HFF-Myc (cell line): ENCODE results near the gene SCRG1.

Experiments
- DNase-seq: peaks from one replicate; pipeline ENCODE4 v3.0.0-alpha.2; 2011; ENCODE audit warnings: low read depth; ENCODE audit errors: extremely low read depth
- H3K4me3 ChIP-seq: replicated peaks from 2 replicates; pipeline ENCODE4 v1.5.1; 2011; ENCODE audit warnings: low read depth, mild to moderate bottlenecking, control low read depth, low read length
- CTCF ChIP-seq: IDR thresholded peaks from 2 replicates; pipeline ENCODE4 v1.5.1; 2012; ENCODE audit warnings: mild to moderate bottlenecking, low read depth, low read length, control low read depth; ENCODE audit errors: missing control alignments

The SCRG1 gene

GRCh38 chr4:173398779-173399415 is at the start of gene SCRG1:
SCRG1 (minus strand) TSS chr4:173399116; CDS start chr4:173391414, 7,702 bp downstream.
- H3K4me3 ChIP-seq = no peak within 1 kb of the TSS
- TF ChIP-seq CTCF = no peak
- DNase-seq = no peak

GRCh38 chr4:173448103-173448502 is 49.2 kb upstream of the SCRG1 start:
- TF ChIP-seq CTCF = no peak
- peak; percentile 44 for DNase-seq
- H3K4me3 ChIP-seq = no peak overlapping the region

- H3K4me3 ChIP-seq = no peak overlapping the region
- TF ChIP-seq CTCF = no peak
- no peak for DNase-seq
Observed at GRCh38 chr4:173446416-173446815, 47.5 kb upstream of the SCRG1 start.

GRCh38 chr4:173443121-173443520 is 44.2 kb upstream of the SCRG1 start:
- no peak for TF ChIP-seq CTCF
- H3K4me3 ChIP-seq = no peak overlapping the region
- no peak for DNase-seq

GRCh38 chr4:173442223-173442932 is 43.5 kb upstream of the SCRG1 start:
- H3K4me3 ChIP-seq = no peak overlapping the region
- no peak for DNase-seq
- no peak for TF ChIP-seq CTCF

- no peak overlapping the region for H3K4me3 ChIP-seq
- TF ChIP-seq CTCF = no peak
- no peak for DNase-seq
Observed at GRCh38 chr4:173440888-173441287, 42.0 kb upstream of the SCRG1 start.
